ENCODE results near the gene HAL. TPM values are rescaled to one million over a fixed set of nuclear protein-coding genes. Genes with fewer than 3 reads are reported as not detected.

HAL gene
- total and polyA plus RNA-seq, 2 of the 4 experiments (the other 2 are of a cell fraction), result under 0.01 to 0.02 TPM

- Histone ChIP-seq H2BK20ac (ENCODE audit: low read depth, low read length) (no peak overlapping the region), H2BK5ac (ENCODE audit: low read depth, low read length, poor library complexity, severe bottlenecking) (no peak overlapping the region), H3K4ac (ENCODE audit: low read depth, low read length) (no peak overlapping the region), H2BK120ac (ENCODE audit: low read depth, low read length) (no peak overlapping the region), H3K9me1 (ENCODE audit: insufficient read depth, low read length) (no peaks in the 10 kb centered on the region), H3K14ac (replicated peaks; ENCODE audit: low read depth, low read length) (no peak overlapping the region), H4K20me1 (ENCODE audit: insufficient read depth, low read length) (no peaks in the 10 kb centered on the region), H4K8ac (ENCODE audit: low read depth in 2 of 2, low read length in 2 of 2) (no peak overlapping the region), H4K91ac (ENCODE audit: insufficient read depth, low read depth, low read length) (no peak overlapping the region), H3K18ac (ENCODE audit: low read depth, low read length) (no peak overlapping the region), H3K4me1 (ENCODE audit: control insufficient read depth, insufficient read depth, low read length) (no peaks in the 10 kb centered on the region), H3K9me3 (ENCODE audit: control insufficient read depth, insufficient read depth, low read length) (no peaks in the 10 kb centered on the region), H3K56ac (ENCODE audit: extremely low read depth, insufficient read depth, low read length) (no peak overlapping the region), H3K23ac (ENCODE audit: low read depth, low read length) (no peak overlapping the region), H3K9ac (ENCODE audit: low read depth, low read length) (no peak overlapping the region), H2BK15ac (ENCODE audit: low read depth, low read length) (no peak overlapping the region), H2AK5ac (ENCODE audit: low read depth, low read length) (no peak overlapping the region), H4K5ac (ENCODE audit: low read depth, low read length) (no peak overlapping the region), H3K36me3 (ENCODE audit: control insufficient read depth, insufficient read depth, low read length) (no peaks in the 10 kb centered on the region), H2AK9ac (replicated peaks; ENCODE audit: low read depth, low read length, poor library complexity) (no peak overlapping the region), H2AFZ (replicated peaks; ENCODE audit: low read length, poor library complexity) (no peak overlapping the region), H3K27ac (ENCODE audit: insufficient read depth, low read length) (no peak overlapping the region), H3K4me3 (ENCODE audit: insufficient read depth, low read depth, low read length) (no peak overlapping the region), H3K4me2 (ENCODE audit: low read depth, low read length) (no peak overlapping the region), H3K79me1 (ENCODE audit: low read depth in 1 of 2, low read length in 2 of 2) (no peaks in the 10 kb centered on the region), H3K27me3 (ENCODE audit: control insufficient read depth, insufficient read depth, low read length) (peaks cover 8% of the 10 kb centered on the region)
- DNase-seq (no peak), ATAC-seq (ENCODE audit: low read depth) (no peak)
- TF ChIP-seq MAZ (IDR thresholded peaks at IDR 0.05; ENCODE audit: borderline replicate concordance, low read depth, low read length) (no peak), RAD21 (IDR thresholded peaks at IDR 0.05; ENCODE audit: low read length) (no peak), NFE2L2 (IDR thresholded peaks at IDR 0.05; ENCODE audit: low read depth, low read length) (no peak), CTCF (conservative IDR thresholded peaks at IDR 0.05; ENCODE audit: low read depth, low read length) (no peak), POLR2A (IDR thresholded peaks at IDR 0.05; ENCODE audit: low read depth, low read length) (no peak), ELK1 (IDR thresholded peaks at IDR 0.05; ENCODE audit: borderline replicate concordance, low read depth, low read length) (no peak), USF2 (IDR thresholded peaks at IDR 0.05; ENCODE audit: low read depth, low read length) (no peak), SMC3 (IDR thresholded peaks at IDR 0.05; ENCODE audit: low read depth, low read length) (no peak), RFX5 (IDR thresholded peaks at IDR 0.05; ENCODE audit: low read depth, low read length) (no peak), BHLHE40 (IDR thresholded peaks at IDR 0.05; ENCODE audit: low read depth, low read length) (no peak), RCOR1 (IDR thresholded peaks at IDR 0.05; ENCODE audit: insufficient replicate concordance, low read length) (no peak), MAFK (IDR thresholded peaks at IDR 0.05; ENCODE audit: low read depth, low read length) (no peak), CEBPB (IDR thresholded peaks at IDR 0.05; ENCODE audit: low read depth, low read length) (no peak), CHD1 (IDR thresholded peaks at IDR 0.05; ENCODE audit: low read depth, low read length) (no peak), FOS (IDR thresholded peaks at IDR 0.05; ENCODE audit: low read depth, low read length) (no peak), MXI1 (IDR thresholded peaks at IDR 0.05; ENCODE audit: borderline replicate concordance, low read depth, low read length) (no peak)
- CTCF ChIA-PET, result interaction anchor here (1.1 kb wide), 1 partner anchor 12 kb away, joined by 5 read pairs; no protein-coding TSS in a partner anchor
- in situ Hi-C loops (cut with MboI; ENCODE audit: low sequenced_read_pairs) (no loop called here), dilution Hi-C loops (cut with HindIII; ENCODE audit: low sequenced_read_pairs, unreplicated experiment) (no loop called here), intact Hi-C loops (cut with micrococcal nuclease) (no loop called here)
- whole genome bisulfite sequencing, 2 experiments (ENCODE audit: extremely low coverage in 2 of 2, insufficient read length in 1 of 2), result 80% methylated on average over 2 of the region's 5 CpGs; no CpG with 5 or more reads in 1 of the 2 experiments
- POLR2A ChIA-PET (ENCODE audit: unreplicated experiment), result no interaction called here
- BruUV-seq (replicated peaks), result no TSS peak
These were observed 17.8 kb downstream of the HAL start for GRCh38 chr12:95978351-95978750.
